K562 (cell line): ENCODE data around the gene CERS6. TPM values are rescaled to one million over a fixed set of nuclear protein-coding genes. Genes with fewer than 3 reads are reported as not detected.

ENCODE experiments used
- ADNP ChIP-seq: fragments of 200-800 bp; sonication (Bioruptor generic); IDR thresholded peaks from 2 replicates; pipeline ENCODE4 v1.6.1; 2016; ENCODE audit warnings: missing genetic modification characterization, missing compliant biosample characterization
- CREB5 ChIP-seq: fragments of 250-450 bp; sonication (Bioruptor Pico); IDR thresholded peaks from 2 replicates; pipeline ENCODE4 v1.5.0; 2020; ENCODE audit warnings: mild to moderate bottlenecking
- CSDE1 ChIP-seq, 2 experiments: fragments of 450-650 bp; IDR thresholded peaks; 2 replicates each; pipeline ENCODE4 v1.6.1; 2016; ENCODE audit warnings: mild to moderate bottlenecking in 1 of 2
- ETV6 ChIP-seq, 3 experiments: fragments of 150-350 bp in 1 of 3; sonication (generic) in 1 of 3; formaldehyde crosslinking in 1 of 3; IDR thresholded peaks; 2 replicates each; pipeline versions ENCODE4 v1.6.1 to v1.8.0; 2014 to 2022; ENCODE audit warnings: borderline replicate concordance in 2 of 3, low read depth in 2 of 3, antibody characterized with exemption in 1 of 3, low read length in 1 of 3, mild to moderate bottlenecking in 1 of 3, missing genetic modification reagents in 1 of 3
- GTF2B ChIP-seq: IDR thresholded peaks from 2 replicates; pipeline ENCODE4 v1.6.1; 2011; ENCODE audit not compliant: insufficient read length; ENCODE audit errors: extremely low read depth
- LEF1 ChIP-seq: fragments of 450-650 bp; IDR thresholded peaks from 2 replicates; pipeline ENCODE4 v1.6.1; 2016; ENCODE audit warnings: mild to moderate bottlenecking
- MAFK ChIP-seq: IDR thresholded peaks from 2 replicates; pipeline ENCODE4 v1.6.1; 2011; ENCODE audit warnings: low read length, improper control_type of control experiment
- NFRKB ChIP-seq: fragments of 450-650 bp; IDR thresholded peaks from 2 replicates; pipeline ENCODE4 v1.6.1; 2016; ENCODE audit warnings: low read depth
- TAF15 ChIP-seq: fragments of 200-400 bp; formaldehyde crosslinking; IDR thresholded peaks from 2 replicates; pipeline ENCODE4 v1.6.1; 2017; ENCODE audit warnings: mild to moderate bottlenecking, low read depth, low read length, moderate library complexity
- TFAM ChIP-seq: fragments of 250-450 bp; sonication (Bioruptor Pico); conservative IDR thresholded peaks from 2 replicates; pipeline ENCODE4 v1.5.0; 2021; ENCODE audit warnings: mild to moderate bottlenecking, moderate library complexity
- ZBTB49 ChIP-seq: sonication (generic); formaldehyde crosslinking; IDR thresholded peaks from 2 replicates; pipeline ENCODE4 v1.8.0; 2022; ENCODE audit warnings: missing genetic modification reagents, mild to moderate bottlenecking, borderline replicate concordance
- ZNF324 ChIP-seq: fragments of 250-450 bp; sonication (Bioruptor Pico); IDR thresholded peaks from 2 replicates; pipeline ENCODE4 v1.4.0; 2020; ENCODE audit warnings: mild to moderate bottlenecking
- ZNF407 ChIP-seq: fragments of 450-650 bp; IDR thresholded peaks from 2 replicates; pipeline ENCODE4 v1.6.1; 2016; ENCODE audit warnings: low read depth
- polyA plus RNA-seq, 8 experiments: library from polyadenylated mRNA; depleted of rRNA in 4 of 8; stranded (reverse) in 5 of 8; unstranded in 3 of 8; fragments of >200 nt; fragmentation: Nextera tagmentation in 2 of 8; fragmentation: Illumina TruSeq in 1 of 8; extraction: Ambion mirVana in 2 of 8; extraction: Trizol in 1 of 8; gene quantifications; 2 replicates each; pipeline versions ENCODE4 v1.2.1 to v1.2.3, GENCODE V29; 2011 to 2014; ENCODE audit warnings: inconsistent platforms in 1 of 8, missing spikeins in 1 of 8
- total RNA-seq, 7 experiments: library from RNA; depleted of rRNA in 6 of 7; stranded (reverse); fragments of >200 nt in 6 of 7; fragmentation: Illumina TruSeq in 2 of 7; extraction: Trizol in 2 of 7; gene quantifications; 2 replicates each; pipeline versions ENCODE4 v1.2.1 to v1.2.3, GENCODE V29; 2011 to 2021; ENCODE audit warnings: low replicate concordance in 1 of 7

The CERS6 gene
- total and polyA plus RNA-seq, 9 of the 15 experiments (the other 6 are each of a cell fraction or from before 2014, with no cell fraction given), result 1.6 to 13.6 (median 11.4) TPM

- peak in 1 of 2 experiments; percentile 68; a peak in 1 of 4 replicates for TF ChIP-seq ETV6 (IDR thresholded peaks at IDR 0.05; ENCODE audit: borderline replicate concordance in 1 of 2, low read depth in 2 of 2, low read length in 1 of 2)
- no peak for TF ChIP-seq ETV6 (CRISPR knock-in tag; IDR thresholded peaks at IDR 0.05; ENCODE audit: borderline replicate concordance)
- peak; percentile 93 for TF ChIP-seq ADNP (tag)
- TF ChIP-seq TAF15, result no peak
- TF ChIP-seq CSDE1 (IDR thresholded peaks at IDR 0.05), result 0 out of 4 replicates have a peak, but pooled peaks of 1 of the 2 experiments have one; percentile 68
- no peak for TF ChIP-seq CREB5 (CRISPR knock-in tag)
- no peak for TF ChIP-seq MAFK
- peak; percentile 65; the same call in 1 of the 2 replicates for TF ChIP-seq LEF1
- TF ChIP-seq ZNF324, result no peak
- no peak for TF ChIP-seq TFAM (CRISPR knock-in tag)
- TF ChIP-seq NFRKB, result peak; percentile 74; the same call in 1 of the 2 replicates
- 0 out of 2 replicates have a peak, but pooled peaks have one; percentile 20 for TF ChIP-seq ZNF407
- no peak for TF ChIP-seq ZBTB49 (CRISPR knock-in tag)
- TF ChIP-seq GTF2B, result no peak
Observed at GRCh38 chr2:168796583-168797285, 340.7 kb downstream of the CERS6 start (continued).
